Hypothalamus (tissue), 51 donors: ENCODE data around the gene SH3RF3.
A peak's percentile ranks its signal among the peaks of the same experiment; 100 is the strongest.

ENCODE experiments used
- DNase-seq, 51 donors: peaks; one replicate each; lab custom pipeline; 2025; lab: John Stamatoyannopoulos, UW

Gene SH3RF3

DNA sequence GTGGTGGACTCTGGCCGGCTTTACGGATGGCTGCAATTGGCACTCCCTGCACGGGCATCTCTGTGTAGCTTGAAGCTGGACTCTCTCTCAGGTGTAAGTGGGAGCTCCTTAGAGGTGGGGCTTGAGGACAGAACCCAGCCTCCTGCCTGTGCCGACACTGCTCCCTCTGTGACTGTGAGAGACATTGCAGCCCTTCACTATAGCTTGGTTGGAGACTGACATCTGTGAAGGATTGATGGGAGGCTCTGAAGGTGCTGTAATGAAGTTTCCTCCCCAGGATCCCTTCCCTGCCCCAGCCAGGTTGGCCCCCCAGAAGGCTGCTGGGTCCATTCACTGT lies 166.7 kb downstream of the SH3RF3 start:
- no peak for DNase-seq

DNA sequence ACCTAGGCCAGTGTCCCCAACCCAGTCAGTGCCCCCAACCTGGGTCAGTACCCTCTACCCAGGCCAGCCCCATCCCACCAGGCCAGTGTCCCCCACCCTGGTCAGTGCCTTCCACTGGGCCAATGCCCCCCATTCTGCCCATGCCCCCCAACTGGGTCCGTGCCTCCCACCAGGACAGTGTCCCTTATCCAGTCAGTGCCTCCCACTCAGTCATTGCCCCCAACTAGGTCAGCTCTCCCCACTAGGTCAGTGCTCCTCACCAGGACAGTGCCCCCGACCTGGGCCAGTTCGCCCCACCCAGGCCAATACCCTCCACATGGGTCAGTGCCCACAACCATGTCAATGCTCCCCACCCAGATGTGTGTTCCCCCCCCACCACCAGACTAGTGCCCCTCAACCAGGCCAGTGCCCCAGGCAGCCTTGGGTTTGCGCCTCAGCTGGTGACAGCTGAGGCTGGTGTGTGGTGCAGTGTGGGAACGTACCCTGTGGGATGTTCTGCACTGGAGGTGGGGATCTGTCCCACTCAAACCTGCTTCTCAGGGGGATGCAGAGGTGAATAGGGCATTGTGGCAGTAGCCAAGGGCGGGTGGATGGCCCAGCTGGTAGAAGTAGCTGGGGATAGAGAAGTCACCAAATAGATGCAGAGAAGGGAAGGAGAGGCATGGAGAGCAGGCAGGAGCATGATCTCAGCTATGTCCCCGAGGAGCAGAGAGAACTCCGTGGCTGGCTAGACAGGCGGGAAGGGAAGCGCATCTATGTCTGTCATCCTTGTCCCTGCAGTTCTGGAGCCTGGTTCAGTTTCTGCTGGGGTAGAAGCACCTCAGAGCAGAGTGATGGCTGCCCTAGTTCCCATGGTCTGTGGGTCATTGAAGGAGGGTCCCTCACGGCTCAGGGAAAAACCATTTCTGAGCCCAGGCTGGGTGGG lies 168.8 kb downstream of the SH3RF3 start:
- DNase-seq, result no peak

DNA sequence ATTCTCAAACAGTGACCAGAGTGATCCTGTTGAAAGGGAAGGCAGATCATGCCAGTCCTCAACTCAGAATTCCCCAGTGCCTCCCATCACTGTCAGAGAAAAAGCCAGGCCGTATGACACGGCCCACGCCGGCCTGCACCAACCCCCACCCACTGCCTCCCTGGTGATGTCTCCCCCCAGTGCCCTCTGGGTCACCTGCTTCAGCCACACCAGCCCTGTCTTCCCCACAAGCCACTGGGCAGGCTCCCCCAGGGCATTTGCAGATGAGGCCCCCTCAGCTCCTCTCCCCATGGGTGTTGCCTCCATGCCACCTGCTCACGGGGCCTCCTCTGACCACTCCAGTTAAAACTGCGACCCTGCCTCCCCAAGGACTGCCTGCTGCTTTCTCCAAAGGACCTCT lies 169.8 kb downstream of the SH3RF3 start:
- DNase-seq, result no peak

DNA sequence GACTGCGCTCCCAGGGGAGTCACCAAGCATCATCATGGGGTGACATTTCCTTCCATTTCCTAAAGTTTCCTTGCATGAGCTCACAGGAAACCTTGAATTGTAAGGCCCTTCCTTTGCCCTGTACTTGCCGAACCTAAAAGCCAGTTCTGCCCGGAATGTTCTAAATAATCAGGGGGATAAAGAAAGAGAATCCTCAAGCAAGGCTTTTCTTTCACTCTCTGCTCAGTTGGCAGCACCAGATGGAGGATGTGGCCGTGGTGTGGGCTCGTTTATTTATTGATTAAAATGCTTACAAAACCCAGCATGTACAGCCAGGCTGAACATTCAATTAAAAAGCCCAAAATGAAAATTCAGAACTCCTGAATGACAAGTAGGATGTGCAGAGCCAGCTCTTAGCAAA lies 170.5 kb downstream of the SH3RF3 start:
- DNase-seq, result no peak

DNA sequence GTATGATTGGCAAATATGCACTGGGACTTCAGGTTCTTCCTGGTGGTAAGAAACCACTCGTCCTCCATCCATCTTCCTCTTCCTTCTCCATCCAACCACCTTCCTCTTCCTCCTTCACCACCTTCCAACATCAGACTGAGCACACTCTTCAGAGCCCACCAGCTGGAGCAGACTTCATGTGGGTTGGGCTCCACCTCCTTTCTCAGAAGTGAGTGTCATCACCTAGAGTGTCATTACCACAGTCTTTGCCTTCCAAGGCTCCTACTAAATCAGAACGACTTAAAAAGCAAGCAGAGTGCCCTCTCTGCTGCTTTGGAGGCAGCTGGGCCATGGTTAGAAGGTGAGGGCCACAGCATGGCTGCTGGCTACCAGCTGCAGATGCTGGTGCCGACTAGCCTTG lies 171.6 kb downstream of the SH3RF3 start:
- no peak for DNase-seq

DNA sequence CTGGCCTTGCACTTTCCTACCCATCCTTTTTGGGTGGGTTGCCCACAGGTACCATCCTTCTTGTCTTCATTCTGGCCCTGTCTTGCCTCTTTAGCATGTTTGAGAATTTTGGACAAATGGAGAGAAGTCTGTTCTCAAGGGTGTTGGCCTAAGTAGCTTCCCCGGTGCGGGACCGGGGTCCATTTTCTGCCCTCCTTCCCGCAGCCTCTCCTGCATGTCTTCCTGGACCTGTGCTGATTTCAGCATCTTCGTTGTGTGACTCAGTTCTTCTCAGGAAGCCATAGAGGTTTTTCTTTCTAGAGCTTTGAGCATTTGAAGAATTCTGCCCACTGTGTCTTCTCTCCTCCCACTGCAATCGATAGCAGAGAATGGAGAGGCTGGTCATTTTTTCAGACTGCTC lies 172.7 kb downstream of the SH3RF3 start:
- no peak for DNase-seq

DNA sequence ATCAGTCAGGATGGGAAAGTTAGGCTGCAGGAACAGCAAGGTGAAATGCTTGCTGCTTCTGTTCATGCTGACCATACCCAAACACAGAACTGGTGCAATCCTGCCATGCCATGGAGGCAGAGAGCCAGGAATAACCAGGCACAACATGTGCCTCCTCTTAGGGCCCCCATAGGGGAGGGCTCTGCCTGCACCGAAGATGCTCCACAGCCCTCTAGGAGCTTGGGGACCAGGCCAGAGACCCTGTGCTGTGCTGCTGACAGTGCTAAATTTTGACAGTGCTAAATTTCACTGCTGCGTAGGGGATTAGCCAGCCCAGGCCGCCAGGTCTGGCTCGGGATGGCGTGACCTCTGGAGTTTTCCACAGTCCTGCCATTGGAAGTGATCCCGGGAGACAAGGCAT lies 173.3 kb downstream of the SH3RF3 start:
- DNase-seq, result no peak

DNA sequence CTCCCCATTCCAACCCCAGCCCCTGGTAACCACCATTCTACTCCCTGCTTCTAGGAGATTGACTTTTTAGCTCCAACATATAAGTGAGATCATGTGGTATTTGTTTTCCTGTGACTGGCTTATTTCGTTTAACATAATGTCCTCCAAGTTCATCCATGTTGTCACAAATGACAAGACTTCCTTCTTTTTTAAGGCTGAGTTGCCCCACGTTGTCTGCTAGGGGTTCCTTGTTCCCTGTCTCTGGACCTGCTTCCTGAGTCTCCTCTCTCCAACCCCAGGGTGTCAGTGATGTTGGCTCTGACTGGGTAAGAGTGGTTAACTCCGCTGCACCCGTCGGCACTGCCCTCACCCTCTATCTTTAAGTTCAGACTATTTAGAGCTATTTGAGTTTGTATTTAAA lies 175.2 kb downstream of the SH3RF3 start:
- DNase-seq, result no peak

DNA sequence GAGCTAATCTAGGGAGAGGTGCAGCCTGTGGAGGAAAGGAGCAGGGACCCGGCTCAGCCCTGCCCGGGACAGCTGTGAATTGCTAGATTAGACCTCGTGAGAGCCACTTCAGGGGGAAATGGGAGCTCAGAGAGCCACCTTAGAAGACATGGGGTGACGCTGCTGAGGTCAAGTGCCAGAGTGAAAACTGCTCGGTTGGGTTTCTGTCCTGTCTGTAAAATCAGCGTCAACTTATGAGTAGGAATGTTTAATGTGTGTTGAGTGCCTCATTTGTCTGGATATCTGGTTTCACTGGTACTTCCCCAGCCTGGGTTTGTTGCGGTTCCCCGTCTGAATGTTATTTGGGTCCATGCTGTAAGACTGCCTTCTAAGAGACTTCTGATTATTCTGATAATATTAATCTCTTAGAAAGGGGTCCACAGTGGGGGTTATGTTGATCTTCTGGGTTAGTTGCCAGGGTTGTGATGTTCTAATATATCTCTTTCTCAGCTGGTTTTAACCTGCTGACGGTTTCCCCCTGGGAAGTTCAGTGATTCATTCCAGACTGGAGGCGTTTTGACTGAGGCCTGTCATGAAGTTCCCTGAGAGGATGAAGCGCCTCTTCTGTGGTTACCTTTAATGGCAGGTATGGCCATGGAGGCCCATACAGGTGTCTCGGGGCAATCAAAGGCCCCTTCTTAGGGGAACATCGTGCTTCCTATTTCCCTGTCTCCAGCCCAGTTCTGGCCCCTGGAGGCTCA lies 175.9 kb downstream of the SH3RF3 start:
- DNase-seq, result no peak

DNA sequence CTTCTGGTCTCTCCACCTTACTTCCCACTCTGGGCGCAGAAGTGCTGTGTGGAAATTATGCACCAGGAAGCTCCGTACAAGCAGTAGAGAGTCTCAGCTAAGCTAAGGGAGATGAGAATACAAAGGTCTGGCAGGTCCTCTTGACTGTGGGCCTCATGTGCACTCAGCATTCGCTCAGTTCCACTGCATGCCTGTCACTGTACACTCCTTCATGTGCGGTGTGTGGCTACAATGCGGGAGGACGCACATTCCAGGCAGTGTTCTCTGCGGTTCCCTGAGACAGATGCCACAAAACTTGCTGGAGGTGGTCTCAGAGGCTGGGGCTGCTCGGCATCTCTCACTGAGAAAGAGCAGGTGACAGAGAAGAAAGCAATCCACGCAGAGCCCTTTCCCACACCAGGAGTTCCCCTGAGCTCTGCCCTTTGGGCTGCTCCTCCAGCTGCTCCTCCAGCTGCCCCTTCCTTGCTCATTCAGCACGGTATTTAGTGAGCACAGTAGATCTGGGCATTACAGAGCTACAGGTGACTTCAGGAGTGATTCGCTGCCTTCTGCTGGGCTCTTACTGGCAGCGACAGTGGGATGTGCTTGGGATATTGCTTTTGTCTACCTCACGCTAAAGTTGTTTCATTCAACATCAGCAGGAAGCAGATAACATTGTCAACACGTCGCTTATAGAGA lies 176.6 kb downstream of the SH3RF3 start:
- no peak for DNase-seq

DNA sequence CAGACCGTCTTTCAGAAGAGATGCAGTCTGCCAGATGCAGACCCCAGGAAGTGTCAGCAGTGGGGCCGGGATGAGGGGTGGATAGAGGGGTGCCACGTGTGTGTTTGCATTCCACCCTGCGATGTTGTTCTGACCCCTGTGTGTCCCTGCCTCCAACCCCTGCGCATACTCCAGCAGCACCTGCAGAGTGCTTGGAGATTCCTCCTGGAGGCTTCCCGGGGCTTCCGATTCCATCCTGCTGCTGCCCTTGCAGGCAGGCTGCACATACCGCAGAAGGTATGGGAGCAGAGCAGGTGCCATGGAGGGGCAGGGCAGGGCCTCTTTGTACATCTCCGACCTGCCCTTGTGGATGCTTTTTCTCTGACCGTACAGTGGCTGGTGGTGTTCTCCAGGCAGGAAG lies 177.2 kb downstream of the SH3RF3 start:
- no peak for DNase-seq

DNA sequence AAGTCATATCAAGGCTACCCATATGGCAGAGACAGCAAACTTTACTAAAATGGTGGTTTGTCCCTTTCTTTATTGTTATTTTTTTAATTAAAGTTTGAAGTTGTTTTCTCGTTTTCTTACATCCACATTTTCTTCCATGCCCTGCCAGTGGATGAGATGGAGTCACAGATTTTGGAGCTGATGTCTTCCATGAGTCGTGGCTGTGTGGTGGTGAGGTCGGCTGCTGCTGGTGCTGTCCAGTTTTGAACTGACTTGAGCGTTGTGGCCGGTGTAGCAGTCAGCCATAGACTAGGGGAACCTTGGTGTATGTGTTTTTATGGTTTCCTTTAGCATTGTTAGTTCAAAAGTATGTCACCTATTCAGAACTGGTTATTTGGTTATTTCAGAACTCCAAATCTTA lies 182.8 kb downstream of the SH3RF3 start:
- DNase-seq, result no peak

DNA sequence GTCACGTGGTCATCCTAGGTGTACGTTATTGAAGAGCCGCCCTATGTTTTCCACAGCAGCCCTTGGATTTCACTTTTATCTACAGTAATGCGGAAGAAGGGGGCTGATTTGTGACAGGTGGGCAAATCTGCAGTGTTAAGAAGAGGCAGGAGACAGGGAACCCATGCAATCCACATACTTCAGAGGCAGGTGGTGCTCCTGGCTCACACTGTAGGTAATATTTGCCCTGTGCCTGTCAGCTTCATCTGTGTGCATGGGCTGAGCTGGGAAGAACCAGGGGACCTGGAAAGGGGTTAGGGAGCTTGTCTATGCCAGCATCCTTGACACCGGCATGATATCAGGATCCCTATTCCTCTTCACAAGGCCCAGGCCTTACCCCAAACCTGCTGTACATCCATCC lies 183.9 kb downstream of the SH3RF3 start:
- no peak for DNase-seq

DNA sequence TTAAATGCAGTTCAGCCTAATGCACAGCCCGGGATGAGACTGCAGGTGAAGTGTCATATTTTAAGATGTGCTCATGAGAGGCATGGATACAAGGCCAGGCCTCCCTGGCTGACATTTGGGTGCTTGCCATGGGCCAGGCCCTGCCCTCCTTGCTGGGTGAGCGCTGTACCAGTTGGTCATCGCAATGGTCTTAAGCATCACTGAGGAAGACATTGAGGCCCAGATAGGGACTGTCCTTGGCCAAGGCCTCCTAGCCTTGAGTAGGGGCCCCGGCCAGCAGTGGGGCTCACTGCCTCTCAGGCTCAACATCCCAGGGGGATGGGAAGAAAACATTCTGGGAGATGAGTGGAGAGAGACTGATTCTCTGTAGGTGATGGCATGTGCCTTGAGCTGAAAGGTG lies 184.3 kb downstream of the SH3RF3 start:
- DNase-seq, result no peak

DNA sequence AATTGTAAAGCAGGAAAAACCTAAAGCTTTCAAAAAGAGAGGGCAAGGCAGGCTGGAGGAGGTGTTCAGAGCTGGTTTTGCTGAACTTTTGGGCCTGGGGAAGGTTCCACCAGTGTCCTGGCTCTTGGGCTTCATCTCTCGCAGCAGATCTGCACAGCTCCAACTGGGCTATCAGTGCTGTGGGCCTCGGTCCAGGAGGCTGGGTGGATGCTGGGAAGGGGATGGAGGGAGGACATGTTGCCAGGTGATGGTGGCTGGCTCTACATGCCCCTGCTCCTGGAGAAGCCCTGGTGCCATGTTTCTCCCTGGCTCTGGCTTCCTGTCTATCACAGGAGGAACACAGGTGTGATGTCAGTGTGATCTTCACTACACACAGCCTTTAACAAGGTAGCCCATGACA lies 187.1 kb downstream of the SH3RF3 start:
- DNase-seq, result no peak

DNA sequence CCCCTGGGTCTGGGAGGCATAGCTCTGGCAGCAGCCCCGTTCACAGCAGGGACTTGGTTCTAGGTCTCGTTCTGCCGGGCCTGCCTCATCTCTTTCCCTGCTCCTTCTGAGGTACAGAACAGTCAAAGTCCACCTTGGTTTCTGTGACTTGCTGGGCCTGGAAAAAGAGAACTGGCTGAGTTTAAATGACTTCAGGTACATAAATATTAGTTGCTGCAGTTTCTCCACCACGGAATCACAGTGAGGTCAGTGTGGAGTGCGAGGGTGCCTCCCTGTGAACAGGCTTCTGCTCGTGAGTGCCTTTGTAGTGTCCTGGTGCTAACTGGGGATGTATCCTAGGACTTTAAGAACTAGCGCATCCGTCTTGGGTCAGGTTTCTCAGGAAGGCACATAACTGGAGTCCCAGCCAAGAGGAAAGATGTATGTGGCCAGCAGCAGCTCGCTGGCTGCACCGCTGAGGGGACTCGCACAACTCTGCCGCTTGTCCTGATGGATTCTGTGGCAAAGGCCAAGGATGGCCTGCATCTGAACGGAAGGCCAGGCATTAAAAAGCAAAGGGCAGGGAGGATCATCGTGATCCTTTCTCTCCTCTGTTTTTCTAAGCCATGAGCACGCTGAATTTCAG lies 188.6 kb downstream of the SH3RF3 start:
- no peak for DNase-seq

DNA sequence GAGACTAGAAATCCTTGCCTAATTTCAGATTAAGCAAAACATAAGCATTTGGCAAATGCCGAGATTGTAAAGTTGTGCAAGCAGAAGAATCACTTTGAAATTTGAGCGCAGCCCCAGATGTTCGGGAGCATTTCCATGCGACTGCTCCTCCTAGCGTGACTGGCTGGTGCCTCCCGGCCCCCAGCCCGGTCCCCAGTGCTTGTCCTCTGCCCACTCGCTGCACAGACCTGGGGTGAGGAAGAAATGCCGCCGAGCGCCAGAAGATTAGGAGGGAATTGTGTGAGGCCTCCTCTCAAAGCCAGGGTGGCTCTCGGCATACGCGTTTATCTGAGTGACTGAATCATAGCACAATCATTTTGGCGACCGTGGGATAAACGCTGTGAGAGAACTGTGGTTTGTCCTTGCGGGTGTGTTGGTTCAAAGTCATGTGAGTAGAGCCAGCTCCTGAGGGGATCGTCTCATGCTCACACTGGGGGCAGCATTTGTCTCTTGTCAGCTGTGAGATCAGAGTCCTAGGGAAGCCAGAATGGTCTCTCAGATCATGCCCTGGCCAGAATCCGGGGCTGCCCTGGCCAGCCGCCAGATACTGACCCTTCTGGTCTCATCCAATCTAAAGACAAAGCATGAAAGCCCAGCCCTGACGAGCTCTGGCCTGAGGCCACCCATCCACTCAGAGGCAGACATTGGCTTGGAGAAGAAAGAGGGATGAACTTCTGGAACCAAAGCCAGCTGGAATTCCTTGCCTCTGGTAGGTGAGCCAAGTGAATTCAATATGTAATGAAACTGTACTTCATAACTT lies 189.3 kb downstream of the SH3RF3 start:
- peak in 22 of 51 donors; percentile 4 to 77 (median 20) for DNase-seq

DNA sequence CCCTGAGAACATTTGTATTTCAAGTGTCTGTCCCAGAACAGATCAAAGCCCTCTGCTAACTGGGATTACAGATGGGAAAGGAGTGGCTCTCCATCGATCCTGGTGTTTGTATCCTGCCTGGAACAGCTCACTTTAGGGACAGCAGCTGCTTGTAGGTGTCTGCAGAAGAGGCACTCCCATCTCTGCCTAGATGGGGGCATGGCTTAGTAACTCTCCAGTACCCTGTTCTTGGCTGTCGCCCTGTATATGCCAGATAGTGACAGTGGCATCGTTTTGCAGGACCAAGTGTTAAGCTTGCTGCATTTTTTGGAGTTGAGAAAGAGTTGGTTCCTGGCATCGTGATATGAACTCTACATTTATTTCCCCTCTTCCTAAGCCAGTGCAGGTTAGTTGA lies 189.9 kb downstream of the SH3RF3 start:
- DNase-seq, result no peak

DNA sequence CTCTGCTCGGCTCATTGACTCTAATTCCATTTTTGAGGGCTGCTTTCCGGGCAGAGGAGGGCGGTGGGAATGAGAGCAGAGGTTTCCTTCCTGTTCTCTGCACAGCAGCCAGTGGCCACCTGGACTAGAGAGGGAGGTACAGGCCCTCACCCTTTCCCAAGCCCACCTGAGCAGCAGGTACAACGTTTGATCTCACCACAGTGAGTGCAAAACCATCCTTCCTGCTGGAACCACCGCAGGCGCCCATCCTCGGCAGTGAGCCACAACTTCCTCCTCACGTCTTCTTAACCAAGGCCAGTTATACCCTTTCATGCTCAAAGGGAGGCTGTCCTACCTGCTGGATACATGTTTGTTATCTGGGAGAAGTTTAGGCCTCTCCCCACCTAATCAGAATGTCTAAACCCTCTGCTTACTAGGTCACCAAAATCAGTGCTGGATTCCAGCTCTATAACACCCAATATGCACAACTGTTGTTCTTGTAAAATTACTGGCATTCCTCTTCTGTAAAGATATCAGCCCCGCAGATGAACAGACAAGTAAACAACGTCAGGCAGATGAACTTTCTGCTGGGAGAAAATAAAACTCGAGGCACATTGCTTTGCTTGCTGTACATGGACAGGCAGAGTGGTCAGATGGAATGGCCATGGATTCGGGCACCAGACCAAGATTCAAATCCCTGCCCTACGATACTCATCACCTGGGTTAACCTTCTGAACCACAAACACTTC lies 191.4 kb downstream of the SH3RF3 start:
- DNase-seq, result no peak

DNA sequence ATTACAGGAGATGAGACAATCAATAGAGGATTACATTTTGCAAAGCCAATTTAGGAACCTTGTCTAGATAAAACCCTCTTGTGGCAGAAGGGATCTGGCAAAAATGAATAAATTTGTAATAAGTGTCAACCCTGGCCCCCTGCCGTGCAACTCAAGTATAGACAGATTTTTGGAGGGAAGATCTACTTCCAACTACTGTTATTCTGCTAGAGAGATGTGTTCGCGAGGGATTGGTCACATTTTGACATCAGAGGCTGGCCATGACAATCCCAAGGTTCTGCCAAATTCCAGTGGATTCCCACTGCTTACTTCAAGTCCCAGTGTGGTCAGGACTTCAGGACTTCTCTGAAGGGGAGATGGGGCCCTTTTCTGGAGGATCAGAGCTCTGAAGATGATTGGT lies 192.6 kb downstream of the SH3RF3 start:
- DNase-seq, result no peak
